ENCODE results near the gene PRDM8.
A peak's percentile ranks its signal among the peaks of the same experiment; 100 is the strongest.
"Not testable (repeated sequence)": the region's sequence is repeated elsewhere in the genome, so short reads cannot be mapped to it uniquely, and the experiment has no call there.

Gene PRDM8

GRCh38 chr4:80231180-80231579, 33.9 kb downstream of the PRDM8 start:
- DNase-seq: no peak

- DNase-seq: no peak
Measured at GRCh38 chr4:80232707-80233370, 35.5 kb downstream of the PRDM8 start.

GRCh38 chr4:80233390-80233789, 36.1 kb downstream of the PRDM8 start:
- DNase-seq: no peak

GRCh38 chr4:80235451-80235850, 38.1 kb downstream of the PRDM8 start:
- DNase-seq: no peak

- DNase-seq: no peak
Measured at GRCh38 chr4:80237992-80238391, 40.7 kb downstream of the PRDM8 start.

DNA sequence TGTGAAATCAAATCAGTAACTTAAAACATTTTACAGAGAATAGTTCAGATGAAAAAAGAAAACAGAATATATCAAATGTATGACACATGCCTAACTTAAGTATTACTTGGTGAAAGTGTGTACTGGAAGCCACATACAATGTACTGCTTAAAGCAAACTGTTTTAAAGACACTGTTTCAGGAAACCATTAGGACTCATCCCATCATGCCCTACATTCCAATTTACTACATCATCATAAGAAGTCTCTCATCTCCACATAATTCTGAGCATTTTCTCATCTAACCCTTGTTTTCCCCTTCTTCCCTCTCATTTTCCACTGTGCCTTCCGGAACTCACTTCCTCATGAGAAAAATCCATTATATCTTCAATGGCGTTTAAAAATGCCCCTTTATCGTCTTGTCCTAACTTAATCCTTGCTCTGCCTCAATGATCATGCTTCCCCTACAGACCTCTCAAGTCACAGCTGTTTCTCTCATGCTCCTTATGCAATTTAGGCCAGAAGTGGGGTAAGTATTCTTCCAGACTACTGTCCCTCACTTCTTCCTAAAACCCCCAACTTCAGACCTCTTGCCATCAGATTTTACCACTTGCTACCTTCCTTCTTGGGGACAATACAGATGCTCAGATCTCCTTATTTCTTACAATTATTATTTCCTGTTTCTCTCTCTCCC, 42.3 kb downstream of the PRDM8 start:
- no peak for DNase-seq

DNA sequence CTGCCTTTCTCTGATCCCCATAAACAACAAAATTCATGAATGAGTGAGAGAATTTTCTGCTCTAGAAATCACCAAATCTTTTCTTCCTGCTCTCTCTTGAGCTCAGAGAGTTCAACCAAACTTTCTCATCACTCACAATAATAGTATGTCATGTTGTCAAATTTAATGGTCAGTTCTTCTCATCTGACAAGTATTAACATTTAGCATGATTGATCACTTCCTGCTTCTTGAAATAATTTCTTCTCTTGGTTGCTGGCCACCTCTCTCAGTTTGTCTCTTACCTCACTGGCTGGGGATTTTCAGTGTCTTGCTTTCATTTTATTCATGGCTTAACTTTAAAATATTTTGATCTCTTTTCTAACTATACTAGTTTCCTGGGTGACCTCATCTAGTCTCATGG, 43.7 kb downstream of the PRDM8 start:
- no peak for DNase-seq

DNA sequence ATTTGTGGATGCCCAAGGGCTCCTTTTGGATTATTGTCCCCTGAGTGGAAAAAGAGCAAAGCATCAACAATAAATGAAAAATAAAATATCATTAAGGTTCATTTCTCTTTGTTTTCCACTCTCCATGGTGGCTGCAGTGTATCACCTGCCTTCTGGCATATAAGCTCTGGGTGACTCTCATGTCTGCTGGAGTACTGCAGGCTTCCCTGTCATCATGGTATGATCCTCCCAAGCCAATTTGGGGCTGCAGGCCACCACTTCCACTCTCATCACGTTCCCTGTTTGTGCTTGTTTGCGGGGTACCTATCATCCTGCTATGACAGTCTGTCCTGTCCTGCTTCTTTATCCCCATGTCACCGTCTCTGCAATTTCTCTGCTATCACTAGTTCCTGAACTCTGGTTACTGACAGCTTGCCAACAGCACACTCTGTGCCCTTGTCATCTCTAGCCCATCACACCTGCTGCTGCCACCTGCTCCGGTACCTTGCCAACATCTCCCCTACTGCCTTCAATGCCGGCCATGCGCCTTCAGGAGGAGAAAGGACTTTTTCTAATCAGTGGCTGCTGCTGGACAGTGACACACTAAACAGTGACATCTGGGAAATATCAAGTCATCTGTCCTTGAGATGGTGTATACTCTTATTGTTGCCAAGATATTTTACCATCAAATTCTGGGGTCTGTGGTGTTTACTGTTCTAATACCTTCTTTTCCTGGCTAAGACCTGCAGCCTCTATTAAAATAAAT, 46.1 kb downstream of the PRDM8 start:
- DNase-seq: peak; percentile 2

DNA sequence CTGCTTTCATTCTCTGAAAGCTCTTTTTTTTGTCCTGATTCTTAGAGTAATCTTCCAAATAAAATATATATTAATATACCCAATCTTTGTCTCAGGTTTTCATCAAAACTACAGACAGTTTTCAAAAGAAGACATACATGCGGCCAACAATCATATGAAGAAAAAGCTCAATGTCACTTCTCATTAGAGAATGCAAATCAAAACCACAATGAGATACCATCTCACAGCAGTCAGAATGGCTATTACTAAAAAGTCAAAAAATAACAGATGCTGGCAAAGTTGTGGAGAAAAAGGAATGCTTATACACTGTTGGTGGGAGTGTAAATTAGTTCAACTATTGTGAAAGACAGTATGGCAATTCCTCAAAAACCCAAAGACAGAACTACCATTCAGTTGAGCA, 50.2 kb downstream of the PRDM8 start:
- not testable (repeated sequence) for DNase-seq

- no peak for DNase-seq
Measured at GRCh38 chr4:80249144-80249543, 51.8 kb downstream of the PRDM8 start.

DNA sequence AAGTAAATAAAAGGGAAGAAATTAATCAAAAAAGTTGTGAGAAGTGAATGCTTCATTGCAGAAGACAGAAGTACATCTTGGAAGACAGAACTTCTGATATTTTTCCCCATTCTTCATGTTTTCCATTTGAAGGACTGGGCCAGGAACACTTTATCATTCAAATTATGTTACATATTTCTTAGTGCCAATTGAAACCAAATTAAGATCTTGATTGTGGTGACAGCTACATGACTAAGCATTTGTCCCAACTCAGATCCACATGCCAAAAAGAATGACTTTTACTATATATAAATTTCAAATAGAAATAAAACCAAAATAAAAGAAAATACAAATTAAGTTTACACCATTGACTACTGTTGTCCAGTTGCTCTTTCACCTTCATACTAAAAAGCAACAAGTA, 55.1 kb downstream of the PRDM8 start:
- DNase-seq: no peak

DNA sequence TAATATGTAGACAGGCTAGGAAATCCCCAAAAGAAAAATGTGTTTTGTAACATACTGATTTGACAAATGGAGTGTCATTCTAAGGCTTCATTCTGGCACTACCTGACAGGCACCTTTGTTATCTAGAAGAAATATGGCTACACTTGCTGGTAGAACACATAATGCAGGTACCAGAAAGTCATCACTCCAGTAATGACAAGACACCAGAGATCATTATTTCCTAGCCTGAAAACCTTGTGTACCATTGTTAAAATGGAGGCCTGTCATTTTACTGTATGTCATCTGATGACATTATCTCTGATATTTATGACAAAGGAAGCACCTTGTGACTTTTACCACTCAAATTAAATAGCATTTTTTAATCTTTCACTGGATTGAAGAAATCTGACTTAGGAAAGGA, 55.6 kb downstream of the PRDM8 start:
- DNase-seq: no peak

GRCh38 chr4:80253510-80253909, 56.2 kb downstream of the PRDM8 start:
- DNase-seq: no peak
